Neuron (in vitro differentiated cells): ENCODE data around the gene KRT33A.

ENCODE experiments used
- H2AFZ ChIP-seq: one replicate; pipeline ENCODE4 v1.6.1; 2013; ENCODE audit warnings: low read depth, mild to moderate bottlenecking, inconsistent platforms, low read length, moderate library complexity
- H3K27me3 ChIP-seq: one replicate; pipeline ENCODE4 v1.6.1; 2013; ENCODE audit warnings: low read length; ENCODE audit not compliant: insufficient read depth
- H3K36me3 ChIP-seq: one replicate; pipeline ENCODE4 v1.6.1; 2013; ENCODE audit warnings: low read length; ENCODE audit not compliant: insufficient read depth
- H3K4me1 ChIP-seq: one replicate; pipeline ENCODE4 v1.6.1; 2013; ENCODE audit warnings: low read length; ENCODE audit not compliant: insufficient read depth
- H3K4me3 ChIP-seq: 2 replicates; pipeline ENCODE4 v1.5.1; 2013; ENCODE audit warnings: mild to moderate bottlenecking, low read length, moderate library complexity
- H3K9me3 ChIP-seq: one replicate; pipeline ENCODE4 v1.6.1; 2013; ENCODE audit warnings: low read length

Gene KRT33A

GRCh38 chr17:41333098-41333497 is 17.5 kb downstream of the KRT33A start:
- H3K4me1 ChIP-seq: no peaks in the 10 kb centered on the region
- H3K36me3 ChIP-seq: no peaks in the 10 kb centered on the region
- no peak overlapping the region for H2AFZ ChIP-seq
- H3K9me3 ChIP-seq: no peaks in the 10 kb centered on the region
- H3K27me3 ChIP-seq: no peaks in the 10 kb centered on the region
- H3K4me3 ChIP-seq: no peak overlapping the region

- H3K4me3 ChIP-seq: no peak overlapping the region
- H2AFZ ChIP-seq: no peak overlapping the region
- no peaks in the 10 kb centered on the region for H3K27me3 ChIP-seq
- H3K9me3 ChIP-seq: no peaks in the 10 kb centered on the region
- H3K36me3 ChIP-seq: no peaks in the 10 kb centered on the region
- no peaks in the 10 kb centered on the region for H3K4me1 ChIP-seq
Observed at GRCh38 chr17:41332239-41332638, 18.4 kb downstream of the KRT33A start.

- Histone ChIP-seq H3K27me3 (no peaks in the 10 kb centered on the region), H3K4me1 (no peaks in the 10 kb centered on the region), H3K4me3 (no peak overlapping the region), H3K9me3 (no peaks in the 10 kb centered on the region), H2AFZ (no peak overlapping the region), H3K36me3 (no peaks in the 10 kb centered on the region)
Observed at GRCh38 chr17:41331606-41332005, 19.0 kb downstream of the KRT33A start.

- H3K9me3 ChIP-seq: no peaks in the 10 kb centered on the region
- H3K36me3 ChIP-seq: no peaks in the 10 kb centered on the region
- H3K4me3 ChIP-seq: no peak overlapping the region
- H3K27me3 ChIP-seq: peaks cover 1% of the 10 kb centered on the region
- no peaks in the 10 kb centered on the region for H3K4me1 ChIP-seq
- H2AFZ ChIP-seq: no peak overlapping the region
Observed at GRCh38 chr17:41329279-41329948, 21.2 kb downstream of the KRT33A start.

GRCh38 chr17:41328207-41328606 is 22.4 kb downstream of the KRT33A start:
- Histone ChIP-seq H3K27me3 (peaks cover 4% of the 10 kb centered on the region), H3K4me1 (no peaks in the 10 kb centered on the region), H3K36me3 (no peaks in the 10 kb centered on the region), H2AFZ (no peak overlapping the region), H3K4me3 (no peak overlapping the region), H3K9me3 (no peaks in the 10 kb centered on the region)

- Histone ChIP-seq H3K27me3 (peaks cover 4% of the 10 kb centered on the region), H3K9me3 (no peaks in the 10 kb centered on the region), H3K36me3 (no peaks in the 10 kb centered on the region), H3K4me1 (no peaks in the 10 kb centered on the region), H3K4me3 (no peak overlapping the region), H2AFZ (no peak overlapping the region)
Observed at GRCh38 chr17:41327411-41328120, 23.1 kb downstream of the KRT33A start.

GRCh38 chr17:41326173-41327145 is 24.2 kb downstream of the KRT33A start:
- Histone ChIP-seq H3K9me3 (no peaks in the 10 kb centered on the region), H3K27me3 (peaks cover 4% of the 10 kb centered on the region), H3K4me3 (no peak overlapping the region)

GRCh38 chr17:41325611-41326010 is 25.0 kb downstream of the KRT33A start:
- Histone ChIP-seq H2AFZ (no peak overlapping the region), H3K27me3 (peaks cover 4% of the 10 kb centered on the region), H3K4me3 (no peak overlapping the region), H3K4me1 (no peaks in the 10 kb centered on the region), H3K36me3 (no peaks in the 10 kb centered on the region), H3K9me3 (no peaks in the 10 kb centered on the region)

More at GRCh38 chr17:41326173-41327145, 24.2 kb downstream of the KRT33A start:
- no peak overlapping the region for H2AFZ ChIP-seq
- H3K36me3 ChIP-seq: no peaks in the 10 kb centered on the region
- no peaks in the 10 kb centered on the region for H3K4me1 ChIP-seq

GRCh38 chr17:41325126-41325525 is 25.5 kb downstream of the KRT33A start:
- Histone ChIP-seq H3K4me3 (no peak overlapping the region), H3K4me1 (no peaks in the 10 kb centered on the region), H3K36me3 (no peaks in the 10 kb centered on the region), H2AFZ (no peak overlapping the region), H3K9me3 (no peaks in the 10 kb centered on the region), H3K27me3 (peaks cover 4% of the 10 kb centered on the region)

GRCh38 chr17:41324180-41325075 is 26.2 kb downstream of the KRT33A start:
- Histone ChIP-seq H3K36me3 (no peaks in the 10 kb centered on the region), H3K9me3 (no peaks in the 10 kb centered on the region), H2AFZ (no peak overlapping the region), H3K4me1 (no peaks in the 10 kb centered on the region), H3K4me3 (no peak overlapping the region), H3K27me3 (peaks cover 4% of the 10 kb centered on the region)

GRCh38 chr17:41322903-41323895 is 27.4 kb downstream of the KRT33A start:
- peaks cover 4% of the 10 kb centered on the region for H3K27me3 ChIP-seq
- H3K4me3 ChIP-seq: no peak overlapping the region
- H3K9me3 ChIP-seq: no peaks in the 10 kb centered on the region
- H3K4me1 ChIP-seq: no peaks in the 10 kb centered on the region
- no peak overlapping the region for H2AFZ ChIP-seq
- no peaks in the 10 kb centered on the region for H3K36me3 ChIP-seq
